Measurements from ENCODE around the gene SLC8B1.
A peak's percentile ranks its signal among the peaks of the same experiment; 100 is the strongest.

Gene SLC8B1

DNA sequence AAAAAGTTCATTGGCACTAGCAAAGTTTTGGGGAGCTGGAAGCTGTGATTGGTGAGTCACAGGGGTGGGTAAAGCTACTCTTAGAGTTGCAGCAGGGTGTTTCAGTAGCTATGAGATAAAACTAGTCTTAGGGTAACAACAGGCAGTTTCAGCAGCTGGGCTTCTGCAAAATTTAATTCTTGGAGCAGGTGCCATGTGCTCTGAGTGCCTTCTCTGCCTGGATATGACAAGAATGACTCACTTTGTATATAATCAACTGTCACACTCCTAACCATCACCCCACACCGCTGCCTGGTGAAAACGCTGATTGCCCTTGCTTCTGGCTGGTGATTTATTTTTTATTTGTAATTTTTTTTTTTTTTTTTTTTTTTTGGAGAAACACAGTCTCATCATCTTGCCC lies 13.0 kb upstream of the SLC8B1 start:
- no peaks in the 10 kb centered on the region for H3K36me3 ChIP-seq (ENCODE audit: insufficient read depth, low read length)
- no peaks in the 10 kb centered on the region for H3K9me3 ChIP-seq (ENCODE audit: low read depth, low read length)
- no peak for DNase-seq (ENCODE audit: low read depth, low spot score)

DNA sequence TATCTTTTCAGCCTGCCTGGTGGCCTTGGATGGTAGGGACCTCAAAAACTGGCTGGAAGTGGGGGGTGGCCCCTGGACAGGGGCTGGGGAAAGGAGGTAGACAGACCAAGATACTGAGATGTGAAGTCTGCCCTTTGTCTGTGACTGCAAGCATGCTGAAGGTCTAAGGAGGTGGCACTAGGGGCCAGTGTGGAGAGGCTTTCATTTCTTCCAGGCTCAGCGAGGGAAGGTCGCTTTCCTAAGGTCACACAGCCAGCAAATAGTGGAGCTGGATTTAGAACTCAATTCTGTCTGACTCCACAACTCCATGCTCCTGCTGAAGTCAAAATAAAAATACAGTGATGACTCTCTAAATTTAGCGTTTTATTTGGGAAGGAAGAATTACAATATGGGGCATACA lies 12.2 kb upstream of the SLC8B1 start:
- Histone ChIP-seq H3K27ac (no peak overlapping the region), H3K36me3 (ENCODE audit: insufficient read depth, low read length) (no peaks in the 10 kb centered on the region), H3K9me3 (ENCODE audit: low read depth, low read length) (no peaks in the 10 kb centered on the region), H3K9ac (ENCODE audit: insufficient read length) (no peak overlapping the region), H3K4me3 (no peak overlapping the region)
- no peak for TF ChIP-seq POLR2AphosphoS5 (IDR thresholded peaks at IDR 0.05; ENCODE audit: borderline replicate concordance, low read depth, low read length)
- no peak for TF ChIP-seq FOXP2 (optimal IDR thresholded peaks at IDR 0.05; ENCODE audit: control extremely low read depth, extremely low read length, insufficient read depth)
- TF ChIP-seq EZH2 (IDR thresholded peaks at IDR 0.05): no peak
- DNase-seq (ENCODE audit: low read depth, low spot score): no peak

More for the DNA sequence above, 13.0 kb upstream of the SLC8B1 start:
- TF ChIP-seq EZH2 (IDR thresholded peaks at IDR 0.05) (no peak), POLR2AphosphoS5 (IDR thresholded peaks at IDR 0.05; ENCODE audit: borderline replicate concordance, low read depth, low read length) (no peak), FOXP2 (optimal IDR thresholded peaks at IDR 0.05; ENCODE audit: control extremely low read depth, extremely low read length, insufficient read depth) (no peak)
- H3K9ac ChIP-seq (ENCODE audit: insufficient read length): no peak overlapping the region
- H3K4me3 ChIP-seq: no peak overlapping the region
- H3K27ac ChIP-seq: no peak overlapping the region

DNA sequence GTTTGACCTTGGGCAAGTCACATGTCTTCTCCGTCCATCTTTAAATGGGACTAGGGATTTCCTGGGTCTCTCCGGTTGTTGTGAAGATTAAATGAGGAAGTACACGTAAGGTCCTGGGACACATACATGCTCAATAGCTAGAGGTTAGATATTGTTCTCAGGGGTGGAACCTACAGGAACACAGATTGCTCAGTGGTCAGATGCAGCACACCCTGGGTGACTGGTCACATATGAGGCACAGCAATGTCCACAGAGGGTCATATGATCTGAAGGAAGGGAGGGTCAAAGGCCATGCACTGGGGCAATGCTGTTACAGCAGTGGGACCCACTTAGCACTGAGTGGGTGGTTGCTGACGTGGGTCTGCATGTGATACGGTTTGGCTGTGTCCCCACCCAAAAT lies 11.4 kb upstream of the SLC8B1 start:
- H3K9me3 ChIP-seq (ENCODE audit: low read depth, low read length): no peaks in the 10 kb centered on the region
- no peak overlapping the region for H3K9ac ChIP-seq (ENCODE audit: insufficient read length)
- no peak for DNase-seq (ENCODE audit: low read depth, low spot score)
- H3K4me3 ChIP-seq: no peak overlapping the region
- no peak for TF ChIP-seq EZH2 (IDR thresholded peaks at IDR 0.05)
- no peak for TF ChIP-seq POLR2AphosphoS5 (IDR thresholded peaks at IDR 0.05; ENCODE audit: borderline replicate concordance, low read depth, low read length)
- TF ChIP-seq FOXP2 (optimal IDR thresholded peaks at IDR 0.05; ENCODE audit: control extremely low read depth, extremely low read length, insufficient read depth): no peak
- no peaks in the 10 kb centered on the region for H3K36me3 ChIP-seq (ENCODE audit: insufficient read depth, low read length)
- H3K27ac ChIP-seq: no peak overlapping the region

DNA sequence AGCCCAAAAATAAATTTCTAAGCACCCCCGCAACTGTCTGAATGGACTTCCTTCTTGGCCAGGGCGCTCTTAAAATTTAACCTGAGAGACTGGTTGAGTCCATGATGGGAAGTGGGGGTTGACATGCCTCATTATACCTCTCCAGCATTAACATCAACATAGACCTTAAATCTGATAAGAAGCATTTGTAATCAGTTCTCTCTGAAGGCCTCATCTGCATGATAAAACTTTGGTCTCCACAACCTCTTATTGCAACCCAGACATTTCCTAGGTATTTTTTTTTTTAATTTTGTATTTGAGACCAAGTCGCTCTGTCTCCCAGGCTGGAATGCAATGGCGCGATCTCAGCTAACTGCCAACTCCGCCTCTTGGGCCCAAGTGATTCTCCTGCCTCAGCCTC lies 10.4 kb upstream of the SLC8B1 start:
- TF ChIP-seq POLR2AphosphoS5 (IDR thresholded peaks at IDR 0.05; ENCODE audit: borderline replicate concordance, low read depth, low read length) (no peak), FOXP2 (optimal IDR thresholded peaks at IDR 0.05; ENCODE audit: control extremely low read depth, extremely low read length, insufficient read depth) (no peak), EZH2 (IDR thresholded peaks at IDR 0.05) (no peak)
- Histone ChIP-seq H3K9me3 (ENCODE audit: low read depth, low read length) (no peaks in the 10 kb centered on the region), H3K27ac (no peak overlapping the region), H3K9ac (ENCODE audit: insufficient read length) (no peak overlapping the region), H3K4me3 (no peak overlapping the region), H3K36me3 (ENCODE audit: insufficient read depth, low read length) (no peaks in the 10 kb centered on the region)
- no peak for DNase-seq (ENCODE audit: low read depth, low spot score)

DNA sequence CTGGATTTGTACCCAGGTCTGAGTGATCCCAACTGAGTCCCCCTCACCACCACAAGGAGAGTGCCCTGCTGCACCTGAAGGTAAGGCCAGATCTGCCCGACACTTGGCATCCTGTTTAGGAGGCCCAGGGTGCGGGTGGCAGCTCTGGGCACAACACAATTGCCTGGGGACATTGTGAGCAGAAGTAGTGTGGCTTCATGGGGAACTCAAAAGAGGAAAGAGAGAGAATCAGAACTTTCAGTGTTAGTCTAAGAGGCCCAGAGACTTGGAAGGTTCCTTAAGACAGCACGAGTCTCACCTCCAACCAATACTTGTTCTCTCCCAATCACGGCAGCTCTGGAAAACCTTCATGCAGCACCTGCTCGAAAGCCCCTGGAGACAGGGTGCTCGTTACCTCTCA lies 6.6 kb upstream of the SLC8B1 start:
- TF ChIP-seq POLR2AphosphoS5 (IDR thresholded peaks at IDR 0.05; ENCODE audit: borderline replicate concordance, low read depth, low read length): no peak
- TF ChIP-seq FOXP2 (optimal IDR thresholded peaks at IDR 0.05; ENCODE audit: control extremely low read depth, extremely low read length, insufficient read depth): no peak
- TF ChIP-seq EZH2 (IDR thresholded peaks at IDR 0.05): no peak
- Histone ChIP-seq H3K4me3 (no peak overlapping the region), H3K27ac (no peak overlapping the region), H3K36me3 (ENCODE audit: insufficient read depth, low read length) (no peaks in the 10 kb centered on the region), H3K9me3 (ENCODE audit: low read depth, low read length) (no peaks in the 10 kb centered on the region), H3K9ac (ENCODE audit: insufficient read length) (no peak overlapping the region)
- no peak for DNase-seq (ENCODE audit: low read depth, low spot score)

DNA sequence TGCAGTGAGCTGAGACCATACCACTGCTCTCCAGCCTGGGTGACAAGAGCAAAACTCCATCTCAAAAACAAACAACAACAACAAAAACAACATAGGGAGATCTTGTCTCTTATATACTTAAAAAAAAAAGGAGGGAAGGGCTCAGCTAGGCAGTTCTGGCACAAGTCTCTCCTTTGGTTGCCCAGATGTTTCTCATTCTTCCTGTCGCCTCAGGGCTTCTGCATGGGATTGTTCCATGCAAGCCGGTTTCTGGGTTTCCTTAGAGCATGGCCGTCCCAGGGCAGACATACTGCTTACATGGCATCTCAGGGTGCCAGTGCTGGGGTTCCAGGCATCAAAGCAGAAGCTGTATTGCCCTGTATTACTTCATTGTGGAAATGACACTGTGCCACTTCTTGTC lies 5.2 kb upstream of the SLC8B1 start:
- no peak for TF ChIP-seq FOXP2 (optimal IDR thresholded peaks at IDR 0.05; ENCODE audit: control extremely low read depth, extremely low read length, insufficient read depth)
- TF ChIP-seq POLR2AphosphoS5 (IDR thresholded peaks at IDR 0.05; ENCODE audit: borderline replicate concordance, low read depth, low read length): no peak
- TF ChIP-seq EZH2 (IDR thresholded peaks at IDR 0.05): no peak
- DNase-seq (ENCODE audit: low read depth, low spot score): peak; percentile 44

DNA sequence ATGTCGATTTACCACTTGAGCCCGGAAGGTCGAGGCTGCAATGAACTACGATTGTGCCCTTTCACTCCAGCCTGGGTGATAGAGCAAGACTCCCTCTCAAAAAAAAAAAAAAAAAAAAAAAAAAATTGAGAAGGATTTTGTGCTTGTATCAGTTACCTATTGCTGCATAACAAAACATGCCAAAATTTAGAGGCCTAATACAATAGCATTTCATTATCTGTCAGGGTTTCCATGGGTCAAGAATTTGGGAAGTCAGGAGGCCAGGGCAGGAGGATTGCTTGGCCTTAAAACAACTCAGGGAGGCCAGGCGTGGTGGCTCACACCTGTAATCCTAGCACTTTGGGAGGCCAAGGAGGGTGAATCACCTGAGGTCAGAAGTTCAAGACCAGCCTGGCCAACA lies 4.6 kb upstream of the SLC8B1 start:
- H3K9me3 ChIP-seq (ENCODE audit: low read depth, low read length): no peaks in the 10 kb centered on the region
- H3K4me3 ChIP-seq: no peak overlapping the region
- TF ChIP-seq EZH2 (IDR thresholded peaks at IDR 0.05): no peak
- TF ChIP-seq POLR2AphosphoS5 (IDR thresholded peaks at IDR 0.05; ENCODE audit: borderline replicate concordance, low read depth, low read length): no peak
- TF ChIP-seq FOXP2 (optimal IDR thresholded peaks at IDR 0.05; ENCODE audit: control extremely low read depth, extremely low read length, insufficient read depth): no peak
- H3K9ac ChIP-seq (ENCODE audit: insufficient read length): no peak overlapping the region
- DNase-seq (ENCODE audit: low read depth, low spot score): no peak
- H3K27ac ChIP-seq: no peak overlapping the region
- no peaks in the 10 kb centered on the region for H3K36me3 ChIP-seq (ENCODE audit: insufficient read depth, low read length)

More for the DNA sequence above, 5.2 kb upstream of the SLC8B1 start:
- Histone ChIP-seq H3K36me3 (ENCODE audit: insufficient read depth, low read length) (no peaks in the 10 kb centered on the region), H3K4me3 (no peak overlapping the region), H3K9ac (ENCODE audit: insufficient read length) (no peak overlapping the region), H3K27ac (no peak overlapping the region), H3K9me3 (ENCODE audit: low read depth, low read length) (no peaks in the 10 kb centered on the region)

DNA sequence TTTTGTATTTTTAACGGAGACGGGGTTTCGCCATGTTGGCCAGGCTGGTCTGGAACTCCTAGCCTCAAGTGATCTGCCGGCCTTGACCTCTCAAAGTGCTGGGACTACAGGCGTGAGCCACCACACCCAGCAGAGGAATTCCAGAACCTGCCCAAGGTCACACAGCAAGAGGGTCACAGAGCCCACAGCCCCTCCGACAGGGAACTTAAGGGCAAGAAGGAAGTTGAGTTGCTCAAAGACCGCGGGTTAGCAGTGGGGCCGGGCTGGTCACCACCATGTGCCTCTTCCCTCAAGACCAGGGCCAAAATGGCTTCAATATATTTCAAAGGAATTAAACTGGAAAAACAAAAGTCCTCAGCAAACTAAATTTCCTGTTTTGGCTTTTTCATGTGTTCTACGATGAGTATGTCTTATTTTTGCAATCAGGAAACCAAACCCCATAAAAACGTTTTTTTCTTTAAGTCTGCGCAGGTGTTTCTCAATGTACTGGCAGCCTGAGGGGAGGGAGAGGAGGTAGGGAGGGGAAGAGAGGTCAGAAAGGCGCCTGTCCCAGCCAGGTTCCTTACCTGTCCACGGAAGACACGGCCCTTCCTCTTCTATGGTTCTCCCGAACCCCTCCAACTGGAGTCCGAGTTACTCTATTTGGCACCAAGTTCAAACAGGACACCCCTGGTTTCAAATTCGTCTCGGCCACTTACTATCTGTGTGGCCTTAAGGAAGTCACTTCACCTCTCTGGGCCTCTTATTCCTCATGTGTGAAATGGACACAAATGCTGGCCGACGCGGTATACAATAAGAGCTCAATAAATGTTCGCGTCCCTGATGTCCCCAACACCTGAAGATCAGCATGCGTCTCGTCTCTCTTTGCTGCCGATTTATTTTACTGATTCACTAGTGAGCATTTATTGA lies 778 bp downstream of the SLC8B1 start:
- H3K9ac ChIP-seq (ENCODE audit: insufficient read length): peak overlapping the region; percentile 75
- H3K4me3 ChIP-seq: peak overlapping the region; percentile 87
- H3K36me3 ChIP-seq (ENCODE audit: insufficient read depth, low read length): no peaks in the 10 kb centered on the region
- DNase-seq (ENCODE audit: low read depth, low spot score): no peak
- H3K27ac ChIP-seq: no peak overlapping the region
- H3K9me3 ChIP-seq (ENCODE audit: low read depth, low read length): no peaks in the 10 kb centered on the region
- no peak for TF ChIP-seq EZH2 (IDR thresholded peaks at IDR 0.05)
- no peak for TF ChIP-seq POLR2AphosphoS5 (IDR thresholded peaks at IDR 0.05; ENCODE audit: borderline replicate concordance, low read depth, low read length)
- TF ChIP-seq FOXP2 (optimal IDR thresholded peaks at IDR 0.05; ENCODE audit: control extremely low read depth, extremely low read length, insufficient read depth): no peak
